Measurements from ENCODE around the gene RGL2.

The RGL2 gene

GRCh38 chr6:33305052-33305451 is 6.3 kb upstream of the RGL2 start:
- Histone ChIP-seq H3K27me3 (no peaks in the 10 kb centered on the region), H3K4me2 (no peak overlapping the region), H3K36me3 (peaks cover 90% of the 10 kb centered on the region)

GRCh38 chr6:33304216-33304615 is 5.5 kb upstream of the RGL2 start:
- Histone ChIP-seq H3K4me3 (no peak overlapping the region), H3K9me3 (no peaks in the 10 kb centered on the region), H3K4me1 (peaks cover 37% of the 10 kb centered on the region), H4K20me1 (peaks cover 53% of the 10 kb centered on the region), H3K4me2 (no peak overlapping the region), H3K9ac (no peak overlapping the region), H3K27me3 (no peaks in the 10 kb centered on the region), H3K27ac (no peak overlapping the region), H3K36me3 (peaks cover 82% of the 10 kb centered on the region)
- no peak for TF ChIP-seq Cebpa-rat (IDR thresholded peaks at IDR 0.05)

More at GRCh38 chr6:33305052-33305451, 6.3 kb upstream of the RGL2 start:
- Histone ChIP-seq H3K9me3 (no peaks in the 10 kb centered on the region), H3K27ac (no peak overlapping the region), H3K4me1 (peaks cover 33% of the 10 kb centered on the region), H3K9ac (no peak overlapping the region), H4K20me1 (peaks cover 61% of the 10 kb centered on the region), H3K4me3 (no peak overlapping the region)
- no peak for TF ChIP-seq Cebpa-rat (IDR thresholded peaks at IDR 0.05)

GRCh38 chr6:33301877-33302276 is 3.1 kb upstream of the RGL2 start:
- Histone ChIP-seq H3K4me2 (0 out of 2 replicates have a peak overlapping the region, but pooled peaks have one; percentile 96), H4K20me1 (peaks cover 38% of the 10 kb centered on the region), H3K36me3 (peaks cover 61% of the 10 kb centered on the region), H3K9ac (no peak overlapping the region), H3K27ac (no peak overlapping the region), H3K9me3 (no peaks in the 10 kb centered on the region), H3K4me1 (peaks cover 45% of the 10 kb centered on the region), H3K4me3 (no peak overlapping the region), H3K27me3 (no peaks in the 10 kb centered on the region)
- TF ChIP-seq Cebpa-rat (IDR thresholded peaks at IDR 0.05), result no peak

- Histone ChIP-seq H4K20me1 (peaks cover 14% of the 10 kb centered on the region), H3K4me1 (peaks cover 42% of the 10 kb centered on the region), H3K27me3 (no peaks in the 10 kb centered on the region), H3K36me3 (peaks cover 61% of the 10 kb centered on the region), H3K27ac (peak overlapping the region; percentile 97), H3K9me3 (no peaks in the 10 kb centered on the region), H3K9ac (peak overlapping the region; percentile 95), H3K4me3 (peak overlapping the region; percentile 78), H3K4me2 (peak overlapping the region; percentile 96)
- no peak for TF ChIP-seq Cebpa-rat (IDR thresholded peaks at IDR 0.05)
These were observed 649 bp upstream of the RGL2 start for GRCh38 chr6:33299237-33299944.

- H3K27me3 ChIP-seq, result no peaks in the 10 kb centered on the region
- H3K4me3 ChIP-seq, result peak overlapping the region; percentile 78
- H3K4me2 ChIP-seq, result peak overlapping the region; percentile 96
- peak overlapping the region; percentile 97 for H3K27ac ChIP-seq
- peaks cover 61% of the 10 kb centered on the region for H3K36me3 ChIP-seq
- peaks cover 11% of the 10 kb centered on the region; the same call in 1 of the 2 replicates for H4K20me1 ChIP-seq
- no peaks in the 10 kb centered on the region for H3K9me3 ChIP-seq
- H3K9ac ChIP-seq, result peak overlapping the region; percentile 95
- peaks cover 42% of the 10 kb centered on the region for H3K4me1 ChIP-seq
- no peak for TF ChIP-seq Cebpa-rat (IDR thresholded peaks at IDR 0.05)
These were observed 578 bp downstream of the RGL2 start for GRCh38 chr6:33297956-33298772.

- no peaks in the 10 kb centered on the region for H3K9me3 ChIP-seq
- peaks cover 11% of the 10 kb centered on the region; the same call in 1 of the 2 replicates for H4K20me1 ChIP-seq
- H3K4me2 ChIP-seq, result peak overlapping the region; percentile 96
- H3K4me3 ChIP-seq, result peak overlapping the region; percentile 78
- H3K36me3 ChIP-seq, result peaks cover 61% of the 10 kb centered on the region
- H3K9ac ChIP-seq, result peak overlapping the region; percentile 71
- peak overlapping the region; percentile 70 for H3K27ac ChIP-seq
- no peak for TF ChIP-seq Cebpa-rat (IDR thresholded peaks at IDR 0.05)
- peaks cover 42% of the 10 kb centered on the region for H3K4me1 ChIP-seq
- no peaks in the 10 kb centered on the region for H3K27me3 ChIP-seq
These were observed 1.3 kb downstream of the RGL2 start for GRCh38 chr6:33297406-33297955.

- TF ChIP-seq Cebpa-rat (IDR thresholded peaks at IDR 0.05), result no peak
- Histone ChIP-seq H3K4me2 (peak overlapping the region; percentile 96), H3K9ac (peak overlapping the region; percentile 71), H3K27ac (peak overlapping the region; percentile 70), H3K9me3 (no peaks in the 10 kb centered on the region), H3K27me3 (no peaks in the 10 kb centered on the region), H4K20me1 (peaks cover 16% of the 10 kb centered on the region; the same call in 1 of the 2 replicates), H3K4me3 (peak overlapping the region; percentile 78), H3K36me3 (peaks cover 61% of the 10 kb centered on the region), H3K4me1 (peaks cover 40% of the 10 kb centered on the region)
These were observed 1.8 kb downstream of the RGL2 start for GRCh38 chr6:33296797-33297405.

- H3K4me2 ChIP-seq, result no peak overlapping the region
- H3K27me3 ChIP-seq, result no peaks in the 10 kb centered on the region
- H4K20me1 ChIP-seq, result peaks cover 21% of the 10 kb centered on the region; the same call in 1 of the 2 replicates
- peak overlapping the region; percentile 70; the same call in 1 of the 2 replicates for H3K27ac ChIP-seq
- no peak for TF ChIP-seq Cebpa-rat (IDR thresholded peaks at IDR 0.05)
- no peaks in the 10 kb centered on the region for H3K9me3 ChIP-seq
- H3K9ac ChIP-seq, result peak overlapping the region; percentile 71; the same call in 1 of the 2 replicates
- no peak overlapping the region for H3K4me3 ChIP-seq
- H3K36me3 ChIP-seq, result peaks cover 61% of the 10 kb centered on the region
- H3K4me1 ChIP-seq, result peaks cover 34% of the 10 kb centered on the region
These were observed 2.9 kb downstream of the RGL2 start for GRCh38 chr6:33295621-33296369.
